IMR-90 (cell line): ENCODE measurements around the gene CYP19A1. TPM values are rescaled to one million over a fixed set of nuclear protein-coding genes. Genes with fewer than 3 reads are reported as not detected.

Experiments used
- ATAC-seq: fragments of 200-7000 bp; cut with Tn5 transposase; 2 replicates; pipeline ENCODE4 v1.9.1; 2020; ENCODE audit warnings: low read depth, mild to moderate bottlenecking, moderate library complexity
- BruUV-seq: library from RNA; stranded (reverse); fragments of 400-500 nt; replicated peaks from 2 replicates; lab custom pipeline; 2021; lab: Mats Ljungman, UMichigan
- CTCF ChIA-PET: fragments of 300-600 bp; formaldehyde crosslinking; extraction: SDS; loops from one replicate; lab custom pipeline; 2021; ENCODE audit warnings: antibody characterized with exemption; lab: Yijun Ruan, JAX
- POLR2A ChIA-PET: fragments of 300-600 bp; sonication (Branson Sonifier 250); formaldehyde crosslinking; loops from one replicate; lab custom pipeline; 2022; ENCODE audit warnings: antibody characterized with exemption; ENCODE audit not compliant: unreplicated experiment; lab: Charles Lee
- DNase-seq: peaks from one replicate; pipeline ENCODE4 v3.0.0; 2013
- H2AFZ ChIP-seq: replicated peaks from 2 replicates; pipeline ENCODE3; 2013; ENCODE audit warnings: low read length, mild to moderate bottlenecking; ENCODE audit not compliant: poor library complexity
- H2AK5ac ChIP-seq: 2 replicates; pipeline ENCODE4 v1.6.1; 2013; ENCODE audit warnings: low read depth, low read length, inconsistent platforms
- H2AK9ac ChIP-seq: replicated peaks from 2 replicates; pipeline ENCODE3; 2013; ENCODE audit warnings: mild to moderate bottlenecking, low read depth, low read length, moderate library complexity; ENCODE audit not compliant: poor library complexity
- H2BK120ac ChIP-seq: 2 replicates; pipeline ENCODE4 v1.6.1; 2013; ENCODE audit warnings: low read depth, low read length, inconsistent platforms
- H2BK15ac ChIP-seq: 3 replicates; pipeline ENCODE4 v1.6.1; 2013; ENCODE audit warnings: low read depth, low read length, inconsistent platforms
- H2BK20ac ChIP-seq: 2 replicates; pipeline ENCODE4 v1.6.1; 2013; ENCODE audit warnings: low read depth, mild to moderate bottlenecking, inconsistent platforms, low read length, moderate library complexity
- H2BK5ac ChIP-seq: 2 replicates; pipeline ENCODE4 v1.6.1; 2013; ENCODE audit warnings: mild to moderate bottlenecking, low read depth, low read length, inconsistent platforms; ENCODE audit not compliant: poor library complexity, severe bottlenecking
- H3K14ac ChIP-seq: replicated peaks from 2 replicates; pipeline ENCODE4 v1.6.1; 2013; ENCODE audit warnings: low read depth, low read length, inconsistent platforms
- H3K18ac ChIP-seq: 2 replicates; pipeline ENCODE4 v1.6.1; 2013; ENCODE audit warnings: low read depth, low read length, control low read depth
- H3K23ac ChIP-seq: 2 replicates; pipeline ENCODE4 v1.6.1; 2013; ENCODE audit warnings: low read depth, low read length, inconsistent platforms
- H3K27ac ChIP-seq: 2 replicates; pipeline ENCODE4 v1.5.1; 2013; ENCODE audit warnings: mild to moderate bottlenecking, control low read depth, low read length; ENCODE audit not compliant: insufficient read depth
- H3K27me3 ChIP-seq: 2 replicates; pipeline ENCODE4 v1.6.1; 2013; ENCODE audit warnings: low read length; ENCODE audit not compliant: control insufficient read depth, insufficient read depth
- H3K36me3 ChIP-seq: 2 replicates; pipeline ENCODE4 v1.6.1; 2013; ENCODE audit warnings: low read length, mixed read lengths; ENCODE audit not compliant: control insufficient read depth, insufficient read depth
- H3K4ac ChIP-seq: 2 replicates; pipeline ENCODE4 v1.6.1; 2013; ENCODE audit warnings: low read depth, low read length, inconsistent platforms
- H3K4me1 ChIP-seq: 2 replicates; pipeline ENCODE4 v1.6.1; 2013; ENCODE audit warnings: low read length, mixed read lengths; ENCODE audit not compliant: control insufficient read depth, insufficient read depth
- H3K4me2 ChIP-seq: 2 replicates; pipeline ENCODE4 v1.6.1; 2013; ENCODE audit warnings: low read depth, mild to moderate bottlenecking, control low read depth, low read length, moderate library complexity
- H3K4me3 ChIP-seq: 2 replicates; pipeline ENCODE4 v1.5.1; 2013; ENCODE audit warnings: low read depth, mild to moderate bottlenecking, control low read depth, low read length, moderate library complexity; ENCODE audit not compliant: insufficient read depth
- H3K56ac ChIP-seq: 2 replicates; pipeline ENCODE4 v1.6.1; 2013; ENCODE audit warnings: low read length, inconsistent platforms; ENCODE audit not compliant: insufficient read depth; ENCODE audit errors: extremely low read depth
- H3K79me1 ChIP-seq, 2 experiments: 2 replicates each; pipeline ENCODE4 v1.6.1; 2013; ENCODE audit warnings: low read length in 2 of 2, inconsistent platforms in 1 of 2, low read depth in 1 of 2
- H3K9ac ChIP-seq: 2 replicates; pipeline ENCODE4 v1.6.1; 2013; ENCODE audit warnings: low read depth, low read length, control low read depth
- H3K9me1 ChIP-seq: 2 replicates; pipeline ENCODE4 v1.6.1; 2013; ENCODE audit warnings: low read length, inconsistent platforms; ENCODE audit not compliant: insufficient read depth
- H3K9me3 ChIP-seq: 2 replicates; pipeline ENCODE4 v1.6.1; 2013; ENCODE audit warnings: low read length; ENCODE audit not compliant: control insufficient read depth, insufficient read depth
- H4K20me1 ChIP-seq: 2 replicates; pipeline ENCODE4 v1.6.1; 2013; ENCODE audit warnings: low read length, inconsistent platforms; ENCODE audit not compliant: insufficient read depth
- H4K5ac ChIP-seq: 2 replicates; pipeline ENCODE4 v1.6.1; 2013; ENCODE audit warnings: mild to moderate bottlenecking, low read depth, low read length, control low read depth
- H4K8ac ChIP-seq, 2 experiments: 2 replicates each; pipeline ENCODE4 v1.6.1; 2013; ENCODE audit warnings: low read depth in 2 of 2, low read length in 2 of 2, control low read depth in 1 of 2, inconsistent platforms in 1 of 2
- H4K91ac ChIP-seq: 2 replicates; pipeline ENCODE4 v1.6.1; 2013; ENCODE audit warnings: low read depth, low read length, inconsistent platforms; ENCODE audit not compliant: insufficient read depth
- SMC3 ChIP-seq: fragments of 150-350 bp; IDR thresholded peaks from 2 replicates; pipeline ENCODE4 v1.6.1; 2016; ENCODE audit warnings: low read depth, mild to moderate bottlenecking, antibody characterized with exemption, low read length, moderate library complexity
- WGBS, 2 experiments: methylation state at CpG; one replicate each; pipeline versions ENCODE4 v1.1.5 to v1.1.7; 2013; ENCODE audit warnings: missing lambda C conversion rate in 2 of 2; ENCODE audit not compliant: insufficient read length in 1 of 2; ENCODE audit errors: extremely low coverage in 2 of 2; 5-methylcytosine and 5-hydroxymethylcytosine counted together
- dilution Hi-C: fragments of 300-500 bp; cut with HindIII; formaldehyde crosslinking; loops from one replicate; pipeline ENCODE4 v1.14.3; 2018; ENCODE audit warnings: low sequenced_read_pairs; ENCODE audit not compliant: unreplicated experiment
- in situ Hi-C: fragments of 300-500 bp; cut with MboI; formaldehyde crosslinking; loops from 3 replicates; pipeline ENCODE4 v1.14.3; 2019; ENCODE audit warnings: low sequenced_read_pairs, inconsistent platforms, mixed read lengths
- intact Hi-C: fragments of 100-400 bp; cut with micrococcal nuclease; formaldehyde crosslinking; loops from 2 replicates; pipeline ENCODE4 v1.10.0; 2022
- polyA plus RNA-seq, 3 experiments: library from polyadenylated mRNA; depleted of rRNA; stranded (reverse); fragments of >200 nt; gene quantifications; 2 replicates each; pipeline ENCODE4 v1.2.3, GENCODE V29; 2012; ENCODE audit warnings: low replicate concordance in 1 of 3
- total RNA-seq: library from RNA; depleted of rRNA; stranded (reverse); fragments of >200 nt; gene quantifications from 2 replicates; pipeline ENCODE4 v1.2.3, GENCODE V29; 2012

The CYP19A1 gene
- total and polyA plus RNA-seq, 2 of the 4 experiments (the other 2 are of a cell fraction), result not detected

DNA sequence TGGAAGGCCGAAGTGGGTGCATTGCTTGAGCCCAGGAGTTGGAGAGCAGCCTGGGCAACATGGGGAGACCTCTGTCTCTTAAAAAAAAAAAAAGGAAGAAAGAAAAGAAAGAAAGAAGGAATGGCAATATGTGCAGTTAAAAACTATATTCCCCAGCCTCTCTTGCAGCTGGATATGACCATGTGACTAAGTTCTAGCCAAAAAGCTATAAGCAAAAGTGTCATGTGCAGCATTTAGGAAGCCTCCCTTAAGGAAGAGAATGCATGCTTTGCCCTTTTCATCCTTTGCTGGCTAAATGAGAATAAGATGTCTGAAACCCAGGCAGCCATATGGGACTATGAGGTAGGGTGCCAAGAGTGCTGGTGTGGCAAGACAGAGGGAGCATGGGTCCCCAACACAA, 21.8 kb downstream of the CYP19A1 start:
- no peak for ATAC-seq
- BruUV-seq, result no TSS peak

More for the DNA sequence above, 21.8 kb downstream of the CYP19A1 start:
- in situ Hi-C loops (no loop called here), dilution Hi-C loops (no loop called here), intact Hi-C loops (no loop called here)
- H3K14ac ChIP-seq, result no peak overlapping the region
- no peak overlapping the region for H2AFZ ChIP-seq
- no peak overlapping the region for H3K4ac ChIP-seq
- H3K36me3 ChIP-seq, result no peaks in the 10 kb centered on the region
- no peak overlapping the region for H3K9ac ChIP-seq
- no peak overlapping the region for H3K4me3 ChIP-seq
- no peak overlapping the region for H4K91ac ChIP-seq
- no peak overlapping the region for H3K56ac ChIP-seq
- H2BK5ac ChIP-seq, result no peak overlapping the region
- no peak overlapping the region for H2AK9ac ChIP-seq
- POLR2A ChIA-PET, result no interaction called here
- TF ChIP-seq SMC3, result no peak
- no peak overlapping the region for H2BK120ac ChIP-seq
- no peak overlapping the region for H4K5ac ChIP-seq
- no peak overlapping the region for H3K27ac ChIP-seq
- no peak for DNase-seq
- H3K18ac ChIP-seq, result no peak overlapping the region
- H3K23ac ChIP-seq, result no peak overlapping the region
- H4K8ac ChIP-seq, result no peak overlapping the region
- no peak overlapping the region for H3K4me2 ChIP-seq
- no peak overlapping the region for H2BK15ac ChIP-seq
- H3K79me1 ChIP-seq, result no peaks in the 10 kb centered on the region
- H3K27me3 ChIP-seq, result peaks cover 13% of the 10 kb centered on the region
- H3K9me1 ChIP-seq, result no peaks in the 10 kb centered on the region
- WGBS, 2 experiments, result no CpG with 5 or more reads among the region's 1 CpG
- no peak overlapping the region for H2AK5ac ChIP-seq
- peaks cover 10% of the 10 kb centered on the region; the same call in 1 of the 2 replicates for H3K4me1 ChIP-seq
- no peaks in the 10 kb centered on the region for H3K9me3 ChIP-seq
- no peaks in the 10 kb centered on the region for H4K20me1 ChIP-seq
- CTCF ChIA-PET, result no interaction called here
- no peak overlapping the region for H2BK20ac ChIP-seq
